AG04449 (cell line): ENCODE results near the gene MASTL.
"Not testable (repeated sequence)": the region's sequence is repeated elsewhere in the genome, so short reads cannot be mapped to it uniquely, and the experiment has no call there.

ENCODE experiments used
- CTCF ChIA-PET: fragments of 350-600 bp; formaldehyde crosslinking; extraction: SDS; loops from one replicate; lab custom pipeline; 2021; ENCODE audit warnings: antibody characterized with exemption; lab: Yijun Ruan, JAX
- POLR2A ChIA-PET: fragments of 400-600, 350-600 bp; formaldehyde crosslinking; extraction: SDS; loops from one replicate; lab custom pipeline; 2020; ENCODE audit warnings: antibody characterized with exemption, inconsistent platforms; lab: Yijun Ruan, JAX
- DNase-seq: peaks from one replicate; pipeline ENCODE4 v3.0.0-alpha.2; 2010; ENCODE audit warnings: low read depth, low spot score
- H3K4me3 ChIP-seq: 2 replicates; pipeline ENCODE4 v1.5.1; 2011; ENCODE audit warnings: low read depth, mild to moderate bottlenecking, control low read depth, low read length
- CTCF ChIP-seq: IDR thresholded peaks from one replicate; pipeline ENCODE4 v1.5.1; 2011; ENCODE audit warnings: mild to moderate bottlenecking, moderate library complexity, low read length, control low read depth, inconsistent platforms; ENCODE audit not compliant: insufficient read depth; ENCODE audit errors: missing control alignments

The MASTL gene

GRCh38 chr10:27147701-27148100 is 7.5 kb upstream of the MASTL start:
- CTCF ChIA-PET, result interaction anchor here (0.8 kb wide), 1 partner anchor 20 kb away, joined by 3 read pairs; no protein-coding TSS in a partner anchor
- H3K4me3 ChIP-seq, result no peak overlapping the region
- POLR2A ChIA-PET, result no interaction called here

GRCh38 chr10:27150261-27150660 is 4.9 kb upstream of the MASTL start:
- H3K4me3 ChIP-seq, result no peak overlapping the region
- CTCF ChIA-PET, result no interaction called here
- DNase-seq, result no peak
- POLR2A ChIA-PET, result no interaction called here
- no peak for TF ChIP-seq CTCF

More at GRCh38 chr10:27147701-27148100, 7.5 kb upstream of the MASTL start:
- DNase-seq, result no peak
- TF ChIP-seq CTCF, result no peak

- ChIA-PET CTCF (no interaction called here), POLR2A (no interaction called here)
- H3K4me3 ChIP-seq, result peak overlapping the region; percentile 94
- no peak for TF ChIP-seq CTCF
- DNase-seq, result no peak
These were observed 2.5 kb upstream of the MASTL start for GRCh38 chr10:27152687-27153086.

GRCh38 chr10:27153329-27153728 is 1.8 kb upstream of the MASTL start:
- ChIA-PET CTCF (no interaction called here), POLR2A (interaction anchor here (1.6 kb wide), 1 partner anchor 89 kb away, joined by 6 read pairs; no protein-coding TSS in a partner anchor)

GRCh38 chr10:27153845-27154193 is 1.3 kb upstream of the MASTL start:
- DNase-seq, result no peak
- ChIA-PET CTCF (interaction anchor here (1.0 to 1.6 kb wide), 2 partner anchors 16 to 272 kb away, joined by 3 read pairs; no protein-coding TSS in a partner anchor), POLR2A (interaction anchor here (0.7 to 1.6 kb wide), 3 partner anchors 54 to 88 kb away, joined by 3 to 6 read pairs (median 5); partner anchors contain the start of gene ANKRD26)
- H3K4me3 ChIP-seq, result peak overlapping the region; percentile 94
- TF ChIP-seq CTCF, result no peak

More at GRCh38 chr10:27153329-27153728, 1.8 kb upstream of the MASTL start:
- no peak for TF ChIP-seq CTCF
- H3K4me3 ChIP-seq, result peak overlapping the region; percentile 94
- no peak for DNase-seq

GRCh38 chr10:27156566-27156965 is 1.4 kb downstream of the MASTL start:
- CTCF ChIA-PET, result interaction anchor here (1.3 to 2.0 kb wide), 2 partner anchors 22 to 204 kb away, joined by 3 to 6 read pairs; no protein-coding TSS in a partner anchor
- POLR2A ChIA-PET, DNase-seq: not testable (repeated sequence)

GRCh38 chr10:27157150-27157549 is 2.0 kb downstream of the MASTL start:
- TF ChIP-seq CTCF, result no peak
- DNase-seq, result no peak
- no peak overlapping the region for H3K4me3 ChIP-seq
- CTCF ChIA-PET, result interaction anchor here (1.3 to 2.0 kb wide), 2 partner anchors 21 to 203 kb away, joined by 3 to 6 read pairs; no protein-coding TSS in a partner anchor
- POLR2A ChIA-PET, result no interaction called here

More at GRCh38 chr10:27156566-27156965, 1.4 kb downstream of the MASTL start:
- peak overlapping the region; percentile 94 for H3K4me3 ChIP-seq
